GM23338 (cell line): Measurements from ENCODE around the gene MAPK8.

Experiments used
- CREB1 ChIP-seq: fragments of 250-450 bp; sonication (Bioruptor Pico); IDR thresholded peaks from 2 replicates; pipeline ENCODE4 v1.5.0; 2020; ENCODE audit warnings: low read depth, mild to moderate bottlenecking, moderate library complexity
- EZH2 ChIP-seq: fragments of 200-600 bp; sonication (generic); IDR thresholded peaks from one replicate; pipeline ENCODE4 v1.8.0; 2017; ENCODE audit warnings: antibody characterized with exemption, mild to moderate bottlenecking, low read depth; ENCODE audit not compliant: unreplicated experiment
- EZH2phosphoT487 ChIP-seq: fragments of 200-600 bp; sonication (generic); IDR thresholded peaks from one replicate; pipeline ENCODE4 v1.8.1; 2018; ENCODE audit warnings: antibody characterized with exemption; ENCODE audit not compliant: unreplicated experiment
- JUNB ChIP-seq: IDR thresholded peaks from one replicate; pipeline ENCODE4 v1.6.1; 2016; ENCODE audit warnings: antibody characterized with exemption; ENCODE audit not compliant: unreplicated experiment
- NANOG ChIP-seq: IDR thresholded peaks from 2 replicates; pipeline ENCODE4 v1.6.1; 2016; ENCODE audit warnings: antibody characterized with exemption, borderline replicate concordance
- POLR2AphosphoS5 ChIP-seq: IDR thresholded peaks from 2 replicates; pipeline ENCODE4 v1.6.1; 2016; ENCODE audit warnings: antibody characterized with exemption, low read depth
- ZNF114 ChIP-seq: fragments of 250-450 bp; sonication (Bioruptor Pico); IDR thresholded peaks from 2 replicates; pipeline ENCODE4 v1.5.0; 2020; ENCODE audit warnings: mild to moderate bottlenecking, moderate library complexity
- ZNF331 ChIP-seq: fragments of 250-450 bp; sonication (Bioruptor Pico); IDR thresholded peaks from 2 replicates; pipeline ENCODE4 v1.5.0; 2020; ENCODE audit warnings: low read depth, mild to moderate bottlenecking, moderate library complexity
- TF ChIP-seq, protein P1 (sequence below), 2 experiments: fragments of 200-600 bp in 1 of 2; sonication (generic) in 1 of 2; conservative IDR thresholded peaks; 2 replicates each; pipeline versions ENCODE4 v1.5.1 to v1.6.1; 2016 to 2017; ENCODE audit warnings: antibody characterized with exemption in 2 of 2, low read depth in 2 of 2, mild to moderate bottlenecking in 2 of 2, moderate library complexity in 1 of 2
- TF ChIP-seq, protein P2 (sequence below): IDR thresholded peaks from one replicate; pipeline ENCODE4 v1.6.1; 2018; ENCODE audit warnings: antibody characterized with exemption; ENCODE audit not compliant: unreplicated experiment
- TF ChIP-seq, protein P3 (sequence below): fragments of 250-450 bp; sonication (Bioruptor Pico); IDR thresholded peaks from 2 replicates; pipeline ENCODE4 v1.5.0; 2020; ENCODE audit warnings: mild to moderate bottlenecking, moderate library complexity
- TF ChIP-seq, protein P4 (sequence below): IDR thresholded peaks from 2 replicates; pipeline ENCODE4 v1.6.1; 2016; ENCODE audit warnings: antibody characterized with exemption

DNA sequence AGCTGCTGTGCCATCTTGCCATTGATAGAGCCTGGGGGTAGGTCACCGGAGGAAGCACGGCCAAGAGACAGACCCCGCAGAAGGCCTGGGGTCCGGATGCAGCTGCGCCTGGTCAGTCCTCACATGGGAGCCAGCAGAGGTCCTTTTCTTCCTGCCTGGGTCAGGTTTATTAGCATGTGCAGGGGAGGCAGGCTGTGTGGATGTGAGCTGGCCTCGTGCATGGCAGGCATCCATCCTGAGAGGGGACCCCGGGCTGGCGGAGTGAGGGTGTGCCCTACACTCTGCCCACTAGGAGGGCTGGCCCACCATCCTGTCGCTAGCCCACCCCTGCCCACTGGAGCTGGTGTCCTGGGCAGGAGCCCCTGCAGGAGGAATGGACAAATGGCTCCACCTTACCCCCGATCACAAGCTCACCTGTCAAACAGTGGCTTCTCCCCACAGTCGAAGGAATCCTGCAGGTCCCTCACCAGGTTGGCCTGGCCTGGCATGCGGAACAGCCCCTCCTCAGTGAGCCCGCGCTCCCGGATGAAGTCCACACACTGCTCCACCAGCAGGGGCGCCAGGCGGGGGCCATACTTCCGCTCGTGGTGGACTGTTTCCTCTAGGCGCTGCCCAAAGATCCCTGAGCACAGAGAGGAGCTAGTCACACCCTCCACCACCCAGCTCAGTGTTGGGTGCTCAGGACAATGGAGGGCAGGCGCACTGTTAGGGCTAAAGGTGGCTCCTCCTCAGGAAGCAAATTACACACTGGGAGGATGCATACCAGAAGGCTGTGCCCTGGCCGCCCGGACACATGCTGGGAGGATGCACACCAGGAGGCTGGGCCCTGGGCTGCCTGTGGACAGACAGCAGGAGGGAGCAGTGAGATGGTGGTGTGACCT lies 153.0 kb downstream of the MAPK8 start:
- TF ChIP-seq CREB1 (no peak), EZH2 (no peak), EZH2phosphoT487 (no peak), JUNB (no peak), POLR2AphosphoS5 (no peak), ZNF331 (CRISPR knock-in tag) (no peak), ZNF114 (no peak), NANOG (no peak)
- TF ChIP-seq, protein P1, sequence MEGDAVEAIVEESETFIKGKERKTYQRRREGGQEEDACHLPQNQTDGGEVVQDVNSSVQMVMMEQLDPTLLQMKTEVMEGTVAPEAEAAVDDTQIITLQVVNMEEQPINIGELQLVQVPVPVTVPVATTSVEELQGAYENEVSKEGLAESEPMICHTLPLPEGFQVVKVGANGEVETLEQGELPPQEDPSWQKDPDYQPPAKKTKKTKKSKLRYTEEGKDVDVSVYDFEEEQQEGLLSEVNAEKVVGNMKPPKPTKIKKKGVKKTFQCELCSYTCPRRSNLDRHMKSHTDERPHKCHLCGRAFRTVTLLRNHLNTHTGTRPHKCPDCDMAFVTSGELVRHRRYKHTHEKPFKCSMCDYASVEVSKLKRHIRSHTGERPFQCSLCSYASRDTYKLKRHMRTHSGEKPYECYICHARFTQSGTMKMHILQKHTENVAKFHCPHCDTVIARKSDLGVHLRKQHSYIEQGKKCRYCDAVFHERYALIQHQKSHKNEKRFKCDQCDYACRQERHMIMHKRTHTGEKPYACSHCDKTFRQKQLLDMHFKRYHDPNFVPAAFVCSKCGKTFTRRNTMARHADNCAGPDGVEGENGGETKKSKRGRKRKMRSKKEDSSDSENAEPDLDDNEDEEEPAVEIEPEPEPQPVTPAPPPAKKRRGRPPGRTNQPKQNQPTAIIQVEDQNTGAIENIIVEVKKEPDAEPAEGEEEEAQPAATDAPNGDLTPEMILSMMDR (conservative IDR thresholded peaks at IDR 0.05; ENCODE audit: low read depth in 2 of 2), result peak; percentile 47 to 49
- TF ChIP-seq, protein P2, sequence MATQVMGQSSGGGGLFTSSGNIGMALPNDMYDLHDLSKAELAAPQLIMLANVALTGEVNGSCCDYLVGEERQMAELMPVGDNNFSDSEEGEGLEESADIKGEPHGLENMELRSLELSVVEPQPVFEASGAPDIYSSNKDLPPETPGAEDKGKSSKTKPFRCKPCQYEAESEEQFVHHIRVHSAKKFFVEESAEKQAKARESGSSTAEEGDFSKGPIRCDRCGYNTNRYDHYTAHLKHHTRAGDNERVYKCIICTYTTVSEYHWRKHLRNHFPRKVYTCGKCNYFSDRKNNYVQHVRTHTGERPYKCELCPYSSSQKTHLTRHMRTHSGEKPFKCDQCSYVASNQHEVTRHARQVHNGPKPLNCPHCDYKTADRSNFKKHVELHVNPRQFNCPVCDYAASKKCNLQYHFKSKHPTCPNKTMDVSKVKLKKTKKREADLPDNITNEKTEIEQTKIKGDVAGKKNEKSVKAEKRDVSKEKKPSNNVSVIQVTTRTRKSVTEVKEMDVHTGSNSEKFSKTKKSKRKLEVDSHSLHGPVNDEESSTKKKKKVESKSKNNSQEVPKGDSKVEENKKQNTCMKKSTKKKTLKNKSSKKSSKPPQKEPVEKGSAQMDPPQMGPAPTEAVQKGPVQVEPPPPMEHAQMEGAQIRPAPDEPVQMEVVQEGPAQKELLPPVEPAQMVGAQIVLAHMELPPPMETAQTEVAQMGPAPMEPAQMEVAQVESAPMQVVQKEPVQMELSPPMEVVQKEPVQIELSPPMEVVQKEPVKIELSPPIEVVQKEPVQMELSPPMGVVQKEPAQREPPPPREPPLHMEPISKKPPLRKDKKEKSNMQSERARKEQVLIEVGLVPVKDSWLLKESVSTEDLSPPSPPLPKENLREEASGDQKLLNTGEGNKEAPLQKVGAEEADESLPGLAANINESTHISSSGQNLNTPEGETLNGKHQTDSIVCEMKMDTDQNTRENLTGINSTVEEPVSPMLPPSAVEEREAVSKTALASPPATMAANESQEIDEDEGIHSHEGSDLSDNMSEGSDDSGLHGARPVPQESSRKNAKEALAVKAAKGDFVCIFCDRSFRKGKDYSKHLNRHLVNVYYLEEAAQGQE, result no peak
- TF ChIP-seq, protein P3, sequence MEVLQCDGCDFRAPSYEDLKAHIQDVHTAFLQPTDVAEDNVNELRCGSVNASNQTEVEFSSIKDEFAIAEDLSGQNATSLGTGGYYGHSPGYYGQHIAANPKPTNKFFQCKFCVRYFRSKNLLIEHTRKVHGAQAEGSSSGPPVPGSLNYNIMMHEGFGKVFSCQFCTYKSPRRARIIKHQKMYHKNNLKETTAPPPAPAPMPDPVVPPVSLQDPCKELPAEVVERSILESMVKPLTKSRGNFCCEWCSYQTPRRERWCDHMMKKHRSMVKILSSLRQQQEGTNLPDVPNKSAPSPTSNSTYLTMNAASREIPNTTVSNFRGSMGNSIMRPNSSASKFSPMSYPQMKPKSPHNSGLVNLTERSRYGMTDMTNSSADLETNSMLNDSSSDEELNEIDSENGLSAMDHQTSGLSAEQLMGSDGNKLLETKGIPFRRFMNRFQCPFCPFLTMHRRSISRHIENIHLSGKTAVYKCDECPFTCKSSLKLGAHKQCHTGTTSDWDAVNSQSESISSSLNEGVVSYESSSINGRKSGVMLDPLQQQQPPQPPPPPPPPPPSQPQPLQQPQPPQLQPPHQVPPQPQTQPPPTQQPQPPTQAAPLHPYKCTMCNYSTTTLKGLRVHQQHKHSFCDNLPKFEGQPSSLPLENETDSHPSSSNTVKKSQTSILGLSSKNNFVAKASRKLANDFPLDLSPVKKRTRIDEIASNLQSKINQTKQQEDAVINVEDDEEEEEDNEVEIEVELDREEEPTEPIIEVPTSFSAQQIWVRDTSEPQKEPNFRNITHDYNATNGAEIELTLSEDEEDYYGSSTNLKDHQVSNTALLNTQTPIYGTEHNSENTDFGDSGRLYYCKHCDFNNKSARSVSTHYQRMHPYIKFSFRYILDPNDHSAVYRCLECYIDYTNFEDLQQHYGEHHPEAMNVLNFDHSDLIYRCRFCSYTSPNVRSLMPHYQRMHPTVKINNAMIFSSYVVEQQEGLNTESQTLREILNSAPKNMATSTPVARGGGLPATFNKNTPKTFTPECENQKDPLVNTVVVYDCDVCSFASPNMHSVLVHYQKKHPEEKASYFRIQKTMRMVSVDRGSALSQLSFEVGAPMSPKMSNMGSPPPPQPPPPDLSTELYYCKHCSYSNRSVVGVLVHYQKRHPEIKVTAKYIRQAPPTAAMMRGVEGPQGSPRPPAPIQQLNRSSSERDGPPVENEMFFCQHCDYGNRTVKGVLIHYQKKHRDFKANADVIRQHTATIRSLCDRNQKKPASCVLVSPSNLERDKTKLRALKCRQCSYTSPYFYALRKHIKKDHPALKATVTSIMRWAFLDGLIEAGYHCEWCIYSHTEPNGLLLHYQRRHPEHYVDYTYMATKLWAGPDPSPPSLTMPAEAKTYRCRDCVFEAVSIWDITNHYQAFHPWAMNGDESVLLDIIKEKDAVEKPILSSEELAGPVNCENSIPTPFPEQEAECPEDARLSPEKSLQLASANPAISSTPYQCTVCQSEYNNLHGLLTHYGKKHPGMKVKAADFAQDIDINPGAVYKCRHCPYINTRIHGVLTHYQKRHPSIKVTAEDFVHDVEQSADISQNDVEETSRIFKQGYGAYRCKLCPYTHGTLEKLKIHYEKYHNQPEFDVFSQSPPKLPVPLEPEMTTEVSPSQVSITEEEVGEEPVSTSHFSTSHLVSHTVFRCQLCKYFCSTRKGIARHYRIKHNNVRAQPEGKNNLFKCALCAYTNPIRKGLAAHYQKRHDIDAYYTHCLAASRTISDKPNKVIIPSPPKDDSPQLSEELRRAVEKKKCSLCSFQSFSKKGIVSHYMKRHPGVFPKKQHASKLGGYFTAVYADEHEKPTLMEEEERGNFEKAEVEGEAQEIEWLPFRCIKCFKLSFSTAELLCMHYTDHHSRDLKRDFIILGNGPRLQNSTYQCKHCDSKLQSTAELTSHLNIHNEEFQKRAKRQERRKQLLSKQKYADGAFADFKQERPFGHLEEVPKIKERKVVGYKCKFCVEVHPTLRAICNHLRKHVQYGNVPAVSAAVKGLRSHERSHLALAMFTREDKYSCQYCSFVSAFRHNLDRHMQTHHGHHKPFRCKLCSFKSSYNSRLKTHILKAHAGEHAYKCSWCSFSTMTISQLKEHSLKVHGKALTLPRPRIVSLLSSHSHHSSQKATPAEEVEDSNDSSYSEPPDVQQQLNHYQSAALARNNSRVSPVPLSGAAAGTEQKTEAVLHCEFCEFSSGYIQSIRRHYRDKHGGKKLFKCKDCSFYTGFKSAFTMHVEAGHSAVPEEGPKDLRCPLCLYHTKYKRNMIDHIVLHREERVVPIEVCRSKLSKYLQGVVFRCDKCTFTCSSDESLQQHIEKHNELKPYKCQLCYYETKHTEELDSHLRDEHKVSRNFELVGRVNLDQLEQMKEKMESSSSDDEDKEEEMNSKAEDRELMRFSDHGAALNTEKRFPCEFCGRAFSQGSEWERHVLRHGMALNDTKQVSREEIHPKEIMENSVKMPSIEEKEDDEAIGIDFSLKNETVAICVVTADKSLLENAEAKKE (CRISPR knock-in tag), result no peak
- TF ChIP-seq, protein P4, sequence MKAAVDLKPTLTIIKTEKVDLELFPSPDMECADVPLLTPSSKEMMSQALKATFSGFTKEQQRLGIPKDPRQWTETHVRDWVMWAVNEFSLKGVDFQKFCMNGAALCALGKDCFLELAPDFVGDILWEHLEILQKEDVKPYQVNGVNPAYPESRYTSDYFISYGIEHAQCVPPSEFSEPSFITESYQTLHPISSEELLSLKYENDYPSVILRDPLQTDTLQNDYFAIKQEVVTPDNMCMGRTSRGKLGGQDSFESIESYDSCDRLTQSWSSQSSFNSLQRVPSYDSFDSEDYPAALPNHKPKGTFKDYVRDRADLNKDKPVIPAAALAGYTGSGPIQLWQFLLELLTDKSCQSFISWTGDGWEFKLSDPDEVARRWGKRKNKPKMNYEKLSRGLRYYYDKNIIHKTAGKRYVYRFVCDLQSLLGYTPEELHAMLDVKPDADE, result no peak
